AG10803 (cell line): ENCODE data around the gene ATAD2B.

Experiments used
- DNase-seq: peaks from one replicate; pipeline ENCODE4 v3.0.0; 2010; ENCODE audit warnings: low read depth
- H3K4me3 ChIP-seq: 2 replicates; pipeline ENCODE4 v1.5.1; 2011; ENCODE audit warnings: mild to moderate bottlenecking, low read length, control low read depth
- TF ChIP-seq, protein P1 (sequence below): conservative IDR thresholded peaks from 2 replicates; pipeline ENCODE4 v1.5.1; 2011; ENCODE audit warnings: mild to moderate bottlenecking, low read length, control low read depth, inconsistent platforms

The ATAD2B gene

DNA sequence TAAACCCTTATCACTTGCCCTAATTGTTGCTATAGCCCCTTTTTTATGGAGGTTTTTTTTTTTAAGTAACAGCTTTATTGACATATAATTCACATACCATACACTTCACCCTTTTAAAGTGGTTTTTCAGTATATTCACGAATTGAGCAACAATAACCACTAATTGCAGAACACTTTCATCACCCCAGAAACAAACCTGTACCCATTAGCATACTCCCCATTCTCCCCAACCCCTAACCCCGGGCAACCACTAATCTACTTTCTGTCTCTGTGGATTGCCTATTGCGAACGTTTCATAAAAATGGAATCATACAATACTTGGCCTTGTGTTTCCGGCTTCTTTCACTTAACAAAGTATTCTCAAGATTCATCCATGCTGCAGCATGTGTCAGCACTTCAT, 213.6 kb downstream of the ATAD2B start:
- TF ChIP-seq, protein P1, sequence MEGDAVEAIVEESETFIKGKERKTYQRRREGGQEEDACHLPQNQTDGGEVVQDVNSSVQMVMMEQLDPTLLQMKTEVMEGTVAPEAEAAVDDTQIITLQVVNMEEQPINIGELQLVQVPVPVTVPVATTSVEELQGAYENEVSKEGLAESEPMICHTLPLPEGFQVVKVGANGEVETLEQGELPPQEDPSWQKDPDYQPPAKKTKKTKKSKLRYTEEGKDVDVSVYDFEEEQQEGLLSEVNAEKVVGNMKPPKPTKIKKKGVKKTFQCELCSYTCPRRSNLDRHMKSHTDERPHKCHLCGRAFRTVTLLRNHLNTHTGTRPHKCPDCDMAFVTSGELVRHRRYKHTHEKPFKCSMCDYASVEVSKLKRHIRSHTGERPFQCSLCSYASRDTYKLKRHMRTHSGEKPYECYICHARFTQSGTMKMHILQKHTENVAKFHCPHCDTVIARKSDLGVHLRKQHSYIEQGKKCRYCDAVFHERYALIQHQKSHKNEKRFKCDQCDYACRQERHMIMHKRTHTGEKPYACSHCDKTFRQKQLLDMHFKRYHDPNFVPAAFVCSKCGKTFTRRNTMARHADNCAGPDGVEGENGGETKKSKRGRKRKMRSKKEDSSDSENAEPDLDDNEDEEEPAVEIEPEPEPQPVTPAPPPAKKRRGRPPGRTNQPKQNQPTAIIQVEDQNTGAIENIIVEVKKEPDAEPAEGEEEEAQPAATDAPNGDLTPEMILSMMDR: no peak
- no peak overlapping the region for H3K4me3 ChIP-seq
- DNase-seq: peak; percentile 20

DNA sequence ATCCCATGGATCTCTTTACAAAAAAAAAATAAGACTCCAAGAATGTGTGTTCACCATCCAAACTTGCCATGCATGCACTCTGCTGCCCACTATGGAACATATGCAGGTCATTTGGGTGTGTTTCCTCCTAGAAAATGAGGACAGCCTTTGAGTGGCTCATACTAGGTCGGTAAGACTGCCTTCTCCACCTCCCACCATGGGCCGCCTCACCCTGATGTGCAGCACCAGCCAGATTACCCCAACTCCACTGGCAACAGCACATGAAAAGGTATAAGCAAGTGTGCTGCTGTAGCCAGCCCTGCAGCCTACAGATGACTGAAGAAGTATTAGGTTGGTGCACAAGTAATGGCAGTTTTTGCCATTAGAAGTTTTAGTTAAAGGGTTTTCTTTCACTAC, 214.2 kb downstream of the ATAD2B start:
- no peak overlapping the region for H3K4me3 ChIP-seq
- DNase-seq: peak; percentile 5
- TF ChIP-seq, protein P1: no peak

GRCh38 chr2:23711979-23712755, 214.8 kb downstream of the ATAD2B start:
- DNase-seq: peak; percentile 45
- H3K4me3 ChIP-seq: no peak overlapping the region
- TF ChIP-seq, protein P1: no peak

DNA sequence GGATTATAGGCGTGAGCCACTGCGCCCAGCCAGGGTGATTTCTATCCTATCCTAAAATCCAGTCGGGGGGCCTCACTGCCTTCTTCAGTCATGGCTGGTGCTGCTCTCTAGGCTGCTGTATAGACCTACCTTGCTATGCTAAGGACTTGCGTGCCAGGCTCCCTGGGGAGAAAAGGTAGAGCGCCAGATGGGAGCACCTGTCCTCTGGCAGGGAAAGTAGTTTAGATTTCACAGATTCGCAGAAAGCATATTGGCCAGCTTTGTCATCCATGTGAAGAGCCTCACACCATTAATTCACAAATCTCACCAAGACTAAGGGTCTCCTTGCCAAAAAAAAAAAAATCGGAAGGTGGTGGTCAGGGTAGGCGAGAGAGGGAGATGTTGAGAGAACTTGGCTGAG, 217.6 kb downstream of the ATAD2B start:
- TF ChIP-seq, protein P1: no peak

GRCh38 chr2:23708771-23709170, 218.2 kb downstream of the ATAD2B start:
- TF ChIP-seq, protein P1: no peak
- no peak overlapping the region for H3K4me3 ChIP-seq
- DNase-seq: no peak

More for the DNA sequence above, 217.6 kb downstream of the ATAD2B start:
- no peak for DNase-seq
- no peak overlapping the region for H3K4me3 ChIP-seq

GRCh38 chr2:23707096-23707495, 219.8 kb downstream of the ATAD2B start:
- TF ChIP-seq, protein P1: no peak
- H3K4me3 ChIP-seq: no peak overlapping the region
- DNase-seq: no peak

DNA sequence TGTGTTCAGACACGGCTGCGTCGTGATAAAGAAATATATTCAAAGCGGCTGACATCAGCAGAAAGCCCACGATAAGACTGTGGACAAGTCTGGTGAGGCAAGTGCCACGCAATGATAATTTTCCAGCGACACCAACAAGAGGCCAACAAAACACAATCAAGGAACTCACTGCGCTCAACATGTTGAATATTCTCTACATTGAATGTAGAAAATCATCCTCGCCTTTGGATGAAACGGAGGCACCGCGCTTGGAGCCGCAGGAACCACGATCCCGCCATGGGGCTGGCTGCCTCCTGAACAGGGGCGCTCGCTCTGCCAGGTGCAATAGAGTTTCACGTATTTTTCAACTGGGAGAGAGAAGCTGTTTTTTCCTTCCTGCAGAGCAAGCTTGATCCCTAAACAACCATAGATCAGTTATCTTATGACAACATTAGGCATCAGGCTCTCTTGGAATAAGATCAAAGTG, 220.3 kb downstream of the ATAD2B start:
- TF ChIP-seq, protein P1: no peak
- DNase-seq: no peak
- H3K4me3 ChIP-seq: no peak overlapping the region
